Stimulated activated CD8-positive, alpha-beta memory T cell treated with anti-CD3 and anti-CD28 coated beads, Interleukin-12 subunit alpha, Interleukin-12 subunit beta, amount 100 ng/mL, for 24 hours (primary cell): ENCODE measurements around the gene OLR1.
"Not testable (repeated sequence)": the region's sequence is repeated elsewhere in the genome, so short reads cannot be mapped to it uniquely, and the experiment has no call there.

Experiments used
- DNase-seq: peaks from one replicate; pipeline ENCODE4 v3.0.0-alpha.2; 2020; ENCODE audit errors: extremely low read depth

OLR1 gene

DNA sequence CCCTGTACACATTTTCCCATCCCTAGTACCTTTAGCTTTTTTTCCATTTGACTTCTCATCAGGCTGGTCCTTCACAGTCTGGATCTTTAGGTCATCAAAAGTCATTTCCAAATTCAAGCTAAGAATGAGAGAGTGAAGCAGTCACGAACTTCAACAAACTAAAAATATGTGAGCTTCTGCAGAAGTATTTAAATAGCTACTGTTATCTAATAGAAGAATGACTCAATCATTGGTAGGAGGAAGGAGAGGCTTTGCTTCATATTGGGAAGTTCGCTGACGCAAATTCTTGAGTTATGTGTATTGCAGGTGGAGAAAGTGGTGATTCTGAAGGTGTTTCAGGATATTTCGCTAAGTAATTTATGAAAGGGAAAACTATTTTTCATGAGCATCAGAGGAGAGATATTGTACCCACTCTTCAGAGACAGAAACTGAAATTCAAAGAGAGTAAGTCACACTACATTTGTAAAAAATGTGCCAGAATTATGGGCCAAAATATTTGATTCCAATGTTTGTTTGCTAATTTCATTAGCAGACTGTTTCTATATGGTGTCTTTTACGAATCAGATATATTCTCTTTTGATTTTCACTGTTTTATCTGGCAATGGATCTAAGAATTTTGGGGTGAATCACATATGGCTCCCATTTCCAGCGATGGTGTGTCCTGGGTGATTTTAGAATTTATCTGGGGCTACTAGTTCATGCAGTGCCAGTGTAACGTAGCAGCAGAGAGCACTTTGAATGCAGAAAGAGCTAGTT, at the start of gene OLR1:
OLR1 (minus strand) TSS at position 160 of the 756 bp plus-strand sequence; CDS start at position 105, 55 bp downstream.
- DNase-seq: no peak

DNA sequence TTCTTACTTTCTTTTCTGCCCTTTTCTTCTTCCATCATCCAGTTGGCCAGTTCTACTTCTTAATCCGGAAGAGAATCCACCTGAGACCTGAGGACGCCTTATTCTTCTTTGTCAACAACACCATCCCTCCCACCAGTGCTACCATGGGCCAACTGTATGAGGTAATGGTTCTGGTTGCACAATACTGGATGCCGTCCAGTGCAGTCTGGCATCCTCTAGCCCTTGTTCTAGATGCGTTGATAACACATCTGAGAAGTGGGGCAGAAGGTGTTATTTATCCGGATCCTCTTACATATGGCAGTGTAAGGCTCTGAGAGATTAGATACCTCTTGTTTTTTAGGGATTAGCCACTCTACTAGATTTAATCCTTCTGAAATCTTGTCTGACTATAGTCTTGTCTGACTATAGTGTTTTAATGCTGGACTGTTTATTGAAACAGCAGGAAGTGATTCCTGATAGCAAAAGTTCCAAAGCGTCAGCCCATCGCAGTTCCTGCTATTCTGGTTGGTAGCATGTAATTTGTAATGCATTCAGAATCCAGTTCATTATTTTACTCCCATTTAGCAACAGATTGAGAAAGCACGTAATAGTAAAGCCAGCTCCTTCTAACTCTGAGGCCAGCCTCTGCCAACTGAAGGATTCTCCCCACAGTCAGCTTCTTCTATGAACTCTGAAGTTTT, 48.6 kb upstream of the OLR1 start:
- no peak for DNase-seq

DNA sequence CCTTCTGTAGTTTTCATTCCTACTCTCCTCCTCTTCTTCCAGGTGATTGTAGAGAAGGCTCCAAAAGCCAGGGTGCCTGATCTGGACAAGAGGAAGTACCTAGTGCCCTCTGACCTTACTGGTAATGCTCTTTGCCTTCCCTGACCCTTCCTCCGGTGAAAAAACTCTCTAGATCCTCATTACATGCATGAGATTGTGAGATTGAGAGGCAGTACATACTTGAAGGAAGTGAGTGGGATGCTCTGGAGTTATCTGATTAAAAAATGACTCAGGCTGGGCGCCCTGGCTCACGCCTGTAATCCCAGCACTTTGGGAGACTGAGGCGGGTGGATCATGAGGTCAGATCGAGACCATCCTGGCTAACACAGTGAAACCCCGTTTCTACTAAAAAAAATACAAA, 46.1 kb upstream of the OLR1 start:
- no peak for DNase-seq

DNA sequence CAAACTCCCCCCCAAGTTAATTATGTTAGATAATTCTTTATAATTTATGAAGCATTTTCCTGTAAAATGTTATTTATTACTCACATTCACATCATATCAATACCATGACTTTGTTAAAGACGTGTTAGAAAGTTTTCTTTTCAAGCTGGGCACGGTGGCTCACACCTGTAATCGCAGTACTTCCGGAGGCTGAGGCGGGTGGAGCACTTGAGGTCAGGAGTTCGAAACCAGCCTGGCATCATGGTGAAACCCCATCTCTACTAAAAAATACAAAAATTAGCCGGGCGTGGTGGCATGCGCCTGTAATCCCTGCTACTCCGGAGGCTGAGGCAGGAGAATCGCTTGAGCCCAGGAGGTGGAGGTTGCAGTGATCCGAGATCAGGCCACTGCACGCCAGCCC, 44.0 kb upstream of the OLR1 start:
- DNase-seq: not testable (repeated sequence)

DNA sequence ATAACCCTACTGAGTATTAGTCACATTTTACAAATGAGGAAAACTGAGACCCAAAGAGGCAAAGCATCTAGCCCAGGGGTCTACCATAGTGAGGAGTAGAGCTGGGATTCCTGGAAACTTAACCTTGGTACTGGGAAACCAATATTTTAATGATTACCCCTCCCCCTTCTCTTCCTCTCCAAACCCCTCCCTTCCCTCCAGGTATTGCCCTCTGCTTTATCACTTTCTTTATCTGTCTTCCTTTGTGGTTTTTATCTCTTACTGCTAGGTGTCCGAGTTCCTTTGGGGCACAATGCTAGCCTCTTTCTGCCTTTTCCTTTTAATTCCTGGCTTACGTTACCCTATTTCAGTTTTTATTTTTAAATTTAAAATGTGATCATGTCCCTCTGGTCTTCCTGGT, 43.5 kb upstream of the OLR1 start:
- DNase-seq: no peak

DNA sequence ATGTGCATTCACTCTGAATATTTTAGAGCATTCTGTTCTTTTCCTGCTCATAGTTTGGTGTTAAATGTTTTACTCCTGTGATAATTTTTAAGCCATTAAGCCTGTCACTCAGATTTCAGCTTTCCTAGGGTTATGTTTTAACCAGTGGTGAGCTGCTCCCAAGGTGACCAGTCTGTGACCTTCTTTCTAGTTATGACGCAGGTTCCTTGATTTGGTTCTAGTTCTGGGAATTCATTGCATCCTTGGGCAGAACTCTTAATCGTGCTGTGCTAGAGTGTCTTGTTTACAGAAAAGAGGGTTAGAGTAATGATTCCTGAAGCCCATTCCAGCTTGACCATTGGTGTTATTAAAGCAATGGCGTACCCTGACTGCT, 42.9 kb upstream of the OLR1 start:
- DNase-seq: no peak

DNA sequence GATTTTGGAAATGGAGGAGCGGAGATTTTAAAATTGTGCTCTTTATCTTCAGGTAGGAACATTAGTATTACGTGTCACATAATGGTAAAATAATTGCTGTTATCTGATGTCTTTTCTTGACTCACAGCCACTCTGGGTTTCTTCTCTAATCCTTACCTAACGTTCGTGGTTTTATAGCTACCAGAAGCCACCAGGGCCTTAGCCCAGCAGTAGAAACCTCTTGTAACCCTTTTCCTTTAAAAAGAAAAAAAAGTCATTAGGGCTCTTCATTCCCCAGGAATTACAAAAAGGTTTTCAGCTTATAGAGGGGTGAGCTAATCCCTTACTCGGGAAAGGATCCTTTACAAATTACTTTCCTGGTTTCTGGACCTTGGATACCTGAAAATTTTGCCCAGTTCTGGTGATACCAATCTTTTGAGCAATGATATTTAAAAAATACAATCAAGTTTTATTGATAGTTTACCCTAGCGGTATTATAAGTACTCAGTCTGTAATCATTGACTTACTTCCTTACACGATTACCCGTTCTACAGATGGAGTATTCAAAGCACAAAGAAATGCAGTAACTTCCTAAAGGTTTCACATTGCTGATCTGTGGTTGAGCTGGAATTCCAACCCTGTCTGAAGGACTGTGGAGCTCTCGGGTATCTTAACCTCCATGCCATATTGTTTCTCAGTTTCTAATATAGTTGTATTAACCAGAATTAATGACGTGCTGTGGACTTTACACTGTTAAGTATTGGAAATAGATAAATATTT, 42.4 kb upstream of the OLR1 start:
- DNase-seq: no peak

DNA sequence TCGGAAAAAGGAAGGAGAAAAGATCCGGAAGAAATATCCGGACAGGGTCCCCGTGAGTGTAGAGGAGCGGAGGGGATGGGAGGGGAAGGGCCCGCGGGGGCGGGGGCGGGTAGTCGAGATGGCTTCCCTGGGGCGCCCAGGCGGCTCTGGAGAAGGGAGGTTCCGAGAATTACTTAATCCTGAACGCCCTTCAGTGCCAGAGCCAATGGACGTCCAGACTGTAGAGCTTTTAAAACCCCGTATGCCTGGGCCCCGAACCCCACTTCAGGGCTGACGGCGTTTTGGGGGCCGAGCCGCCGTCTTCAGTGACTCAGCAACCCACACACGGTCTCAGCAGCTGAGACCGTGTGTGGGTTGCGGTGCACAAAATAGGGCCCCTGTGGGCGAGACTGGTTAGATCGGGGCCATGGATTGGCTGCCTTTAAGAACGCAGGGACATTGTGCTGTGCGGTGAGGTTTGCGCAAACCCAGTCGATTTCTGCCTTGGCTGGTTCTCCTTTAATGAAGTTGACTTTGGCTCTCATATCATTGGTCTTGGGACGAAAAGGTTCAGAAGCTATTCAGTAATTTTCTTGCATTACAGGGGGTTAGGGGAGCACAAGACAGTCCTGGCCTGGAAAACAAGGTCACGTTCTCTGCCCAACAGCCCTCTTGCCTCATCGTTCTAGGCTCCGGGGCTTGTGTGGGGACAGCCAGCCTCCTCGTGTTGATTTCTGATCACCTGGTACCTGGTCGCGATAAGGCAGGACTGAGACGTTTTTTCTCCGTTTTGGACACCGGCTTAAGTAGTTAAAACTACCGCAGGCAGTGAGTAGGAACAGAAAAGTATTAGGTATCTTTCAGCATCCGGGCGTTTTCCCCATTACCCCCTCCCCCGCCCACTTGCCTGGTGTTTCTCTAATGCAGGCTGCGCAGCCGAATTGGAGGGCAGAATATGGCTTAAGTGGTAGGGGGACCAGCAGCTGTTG, 41.5 kb upstream of the OLR1 start:
- DNase-seq: peak; percentile 56

DNA sequence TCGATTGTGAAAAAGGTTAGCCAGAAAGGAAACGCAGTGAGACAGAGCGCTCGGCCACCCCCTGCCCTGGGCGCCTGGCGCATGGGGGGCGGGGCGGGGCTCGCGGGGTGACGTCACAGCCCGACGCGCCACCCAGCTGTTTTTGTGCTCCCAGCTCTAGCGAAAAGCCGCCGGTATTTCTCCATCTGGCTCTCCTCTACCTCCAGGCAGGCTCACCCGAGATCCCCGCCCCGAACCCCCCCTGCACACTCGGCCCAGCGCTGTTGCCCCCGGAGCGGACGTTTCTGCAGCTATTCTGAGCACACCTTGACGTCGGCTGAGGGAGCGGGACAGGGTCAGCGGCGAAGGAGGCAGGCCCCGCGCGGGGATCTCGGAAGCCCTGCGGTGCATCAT, 40.8 kb upstream of the OLR1 start, which contains the start of gene GABARAPL1:
GABARAPL1 (plus strand) TSS at position 139 of the 393 bp plus-strand sequence; CDS start at position 392, 253 bp downstream.
- peak; percentile 54 for DNase-seq

DNA sequence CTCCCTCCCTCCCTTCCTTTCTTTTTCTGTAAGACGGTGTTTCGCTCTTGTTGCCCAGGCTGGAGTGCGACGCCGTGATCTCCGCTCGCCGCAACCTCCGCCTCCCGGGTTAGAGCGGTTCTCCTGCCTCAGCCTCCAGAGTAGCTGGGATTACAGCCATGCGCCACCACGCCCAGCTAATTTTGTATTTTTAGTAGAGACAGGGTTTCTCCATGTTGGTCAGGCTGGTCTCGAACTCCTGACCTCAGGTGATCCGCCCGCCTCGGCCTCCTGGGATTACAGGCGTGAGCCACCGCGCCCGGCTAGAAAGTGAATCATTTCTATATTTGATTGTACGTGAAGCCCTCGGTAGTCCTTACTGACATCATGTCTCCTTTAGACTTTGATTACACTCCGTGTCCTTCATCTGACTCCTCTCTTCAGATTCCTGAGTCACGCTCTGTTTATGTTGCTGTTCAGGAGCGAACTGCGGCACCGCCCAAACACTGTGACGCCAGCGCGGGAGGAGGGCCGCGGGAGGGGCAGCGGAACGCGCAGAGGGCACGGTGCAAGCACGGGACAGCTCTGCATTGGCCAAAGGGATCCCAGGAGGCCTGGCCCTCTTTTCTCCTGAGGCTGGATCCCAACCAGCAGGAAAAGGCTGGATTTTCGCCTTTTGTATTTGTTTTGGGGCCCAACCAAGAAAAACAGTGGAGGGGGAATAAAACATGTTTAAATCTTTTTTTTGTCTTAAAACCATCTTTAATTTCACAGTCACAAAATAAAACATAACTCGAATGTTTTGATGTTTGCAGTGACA, 40.2 kb upstream of the OLR1 start:
- peak; percentile 74 for DNase-seq

DNA sequence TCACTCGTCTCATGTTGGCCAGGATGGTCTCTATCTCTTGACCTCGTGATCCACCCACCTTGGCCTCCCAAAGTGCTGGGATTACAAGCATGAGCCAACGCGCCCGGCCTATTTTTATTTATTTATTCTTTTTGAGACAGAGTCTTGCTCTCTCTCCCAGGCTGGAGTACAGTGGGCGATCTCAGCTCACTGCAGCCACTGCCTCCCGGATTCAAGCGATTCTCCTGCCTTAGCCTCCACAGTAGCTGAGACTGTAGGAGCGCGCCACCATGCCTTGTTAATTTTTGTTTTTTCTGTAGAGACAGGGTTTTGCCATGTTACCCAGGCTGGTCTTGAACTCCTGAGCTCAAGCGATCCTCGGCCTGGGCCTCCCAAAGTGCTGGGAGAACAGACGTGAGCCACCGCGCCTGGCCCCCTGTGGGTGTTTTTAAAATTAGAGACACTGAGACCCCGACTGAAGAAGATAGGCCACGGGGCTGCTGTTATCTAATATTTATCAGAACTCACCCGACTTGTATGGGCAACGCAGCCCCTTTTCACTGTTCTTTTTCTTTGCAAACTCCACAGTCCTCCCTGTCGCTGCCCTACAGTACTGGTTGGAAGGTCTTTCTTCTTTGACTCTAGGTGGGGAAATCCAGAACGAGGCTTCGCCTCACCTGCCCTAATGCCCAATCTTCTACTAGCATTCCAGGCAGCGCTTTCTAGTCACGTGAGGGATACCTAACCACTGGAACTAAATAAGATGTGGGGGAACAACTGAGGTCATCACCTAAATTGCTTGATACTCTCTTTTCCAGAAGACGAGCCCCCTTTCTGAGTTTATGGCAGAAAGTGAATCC, 39.4 kb upstream of the OLR1 start:
- DNase-seq: no peak

DNA sequence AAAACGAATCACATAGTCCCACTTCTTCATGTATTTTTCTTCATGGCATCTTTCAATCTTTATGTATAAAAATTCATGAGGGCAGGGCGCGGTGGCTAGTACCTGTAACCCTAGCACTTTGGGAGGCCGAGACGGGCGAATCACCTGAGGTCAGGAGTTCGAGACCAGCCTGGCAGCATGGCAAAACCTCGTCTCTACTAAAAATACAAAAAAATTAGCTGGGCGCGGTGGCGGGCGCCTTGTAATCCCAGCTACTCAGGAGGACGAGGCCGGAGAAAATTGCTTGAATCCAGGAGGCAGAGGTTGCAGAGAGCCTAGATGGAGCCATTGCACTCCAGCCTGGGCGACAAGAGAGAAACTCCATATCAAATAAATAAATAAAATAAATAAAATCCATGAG, 38.3 kb upstream of the OLR1 start:
- DNase-seq: no peak

DNA sequence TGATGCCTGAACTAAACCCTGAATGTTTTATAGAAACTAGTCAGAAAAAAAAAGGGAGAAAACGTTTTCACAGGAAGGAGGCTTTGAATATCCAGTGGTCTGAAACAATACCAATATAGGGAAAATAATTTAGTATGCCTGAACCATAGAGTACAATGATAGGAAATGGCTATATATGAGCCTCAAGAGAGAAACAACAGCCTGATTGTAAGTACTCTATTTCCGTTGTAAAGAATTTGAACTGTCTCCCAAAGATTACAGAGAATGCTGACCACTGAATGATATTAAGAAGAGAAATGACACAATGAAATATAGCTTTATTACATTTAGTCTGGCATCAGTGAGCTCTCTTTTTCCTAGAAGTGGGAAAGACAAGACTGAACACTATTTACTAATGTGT, 35.2 kb upstream of the OLR1 start:
- DNase-seq: no peak

DNA sequence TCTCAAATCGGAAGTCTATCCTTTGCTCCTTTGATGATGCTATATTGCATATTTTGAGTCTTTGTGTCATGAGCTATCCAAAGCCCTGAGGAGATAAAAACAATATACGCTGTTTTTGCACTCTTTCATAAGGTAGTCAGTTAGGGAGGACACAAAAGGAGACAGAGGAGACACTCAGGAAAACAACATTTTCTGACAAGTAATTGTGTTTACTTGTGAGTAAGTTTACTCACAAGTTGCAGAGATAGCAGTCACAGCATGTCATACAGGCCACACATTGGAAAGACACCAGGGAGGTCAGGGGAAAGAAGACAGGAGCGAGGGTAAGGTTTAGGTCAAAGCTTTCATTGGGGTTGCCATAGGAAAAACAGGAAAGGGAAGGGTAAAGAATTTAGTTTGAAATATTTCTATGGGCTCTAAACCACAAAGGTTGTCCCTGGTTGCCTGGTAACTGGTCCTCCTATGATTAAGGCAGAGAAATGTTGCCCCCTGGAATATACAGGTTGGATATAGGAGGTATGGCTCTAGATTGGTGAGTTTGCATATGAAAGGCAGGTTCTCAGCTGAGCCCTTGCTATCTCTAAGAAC, 33.4 kb upstream of the OLR1 start:
- DNase-seq: no peak

DNA sequence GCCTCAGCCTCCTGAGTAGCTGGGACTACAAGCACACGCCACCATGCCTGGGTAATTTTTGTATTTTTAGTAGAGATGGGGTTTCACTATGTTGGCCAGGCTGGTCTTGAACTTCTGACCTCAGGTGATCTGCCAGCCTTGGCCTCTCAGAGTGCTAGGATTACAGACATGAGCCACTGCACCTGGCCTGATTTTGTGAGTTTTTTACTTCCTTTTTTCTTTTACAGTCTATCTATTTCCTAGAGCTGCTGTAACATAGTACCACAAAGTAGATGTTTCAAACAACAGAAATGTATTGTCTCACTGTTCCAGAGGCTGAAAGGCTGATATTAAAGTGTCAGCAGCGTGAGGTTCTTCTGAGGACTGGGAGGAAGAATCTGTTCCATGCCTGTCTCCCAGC, 32.6 kb upstream of the OLR1 start:
- not testable (repeated sequence) for DNase-seq

DNA sequence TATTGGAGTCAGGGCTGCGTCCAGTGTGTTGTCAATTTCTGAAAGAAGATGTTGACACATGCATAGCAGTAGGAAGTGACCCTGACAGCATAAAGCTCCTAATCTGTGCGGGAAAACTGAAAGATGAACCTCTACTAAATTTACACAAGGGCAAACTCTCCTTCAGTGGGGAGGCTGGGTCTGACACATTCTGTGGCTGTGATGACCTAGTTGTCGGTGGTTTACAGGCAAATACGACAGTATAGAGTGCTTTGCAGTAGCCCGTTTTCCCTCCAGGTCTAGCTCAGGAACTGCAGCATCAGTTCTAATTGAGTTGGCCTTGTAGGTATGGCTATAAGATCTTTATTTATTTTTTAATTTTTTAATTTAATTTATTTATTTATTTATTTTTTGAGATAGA, 25.9 kb upstream of the OLR1 start:
- DNase-seq: no peak

DNA sequence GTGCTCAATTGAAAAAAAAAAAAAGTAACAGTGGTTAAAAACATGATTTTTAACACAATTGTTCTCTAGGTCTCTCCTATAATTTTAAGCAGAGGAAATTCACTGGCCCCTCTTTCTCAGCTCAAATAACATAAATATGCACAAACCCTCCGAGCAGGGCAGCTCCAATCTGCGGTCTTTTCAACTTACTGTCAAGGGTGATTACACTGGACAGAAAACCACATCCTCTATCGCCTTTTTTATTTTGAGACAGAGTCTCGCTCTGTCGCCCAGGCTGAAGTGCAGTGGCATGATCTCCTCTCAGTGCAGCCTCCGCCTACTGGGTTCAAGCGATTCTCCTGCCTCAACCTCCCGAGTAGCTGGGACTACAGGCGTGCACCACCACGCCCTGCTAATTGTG, 24.3 kb upstream of the OLR1 start:
- DNase-seq: no peak

DNA sequence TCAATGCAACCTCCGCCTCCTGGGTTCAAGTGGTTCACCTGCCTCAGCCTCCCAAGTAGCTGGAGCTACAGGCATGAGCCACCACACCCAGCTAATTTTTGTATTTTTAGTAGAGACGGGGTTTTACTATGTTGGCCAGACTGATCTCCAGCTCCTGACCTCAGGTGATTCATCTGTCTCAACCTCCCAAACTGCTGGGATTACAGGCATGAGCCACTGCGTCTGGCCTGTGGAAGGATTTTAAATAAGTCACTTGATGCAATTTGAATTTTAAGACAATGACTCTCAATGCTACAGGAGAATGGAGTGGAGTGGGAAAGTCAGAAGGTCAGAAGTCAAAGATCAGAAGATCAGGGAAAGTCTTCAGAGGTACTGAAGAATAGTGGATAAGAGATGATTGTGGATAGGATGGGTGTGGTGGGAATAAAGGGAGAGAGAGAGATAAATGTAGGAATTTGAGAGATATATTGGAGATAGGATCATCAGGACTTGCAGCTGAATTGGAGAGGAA, 22.3 kb upstream of the OLR1 start:
- DNase-seq: no peak

DNA sequence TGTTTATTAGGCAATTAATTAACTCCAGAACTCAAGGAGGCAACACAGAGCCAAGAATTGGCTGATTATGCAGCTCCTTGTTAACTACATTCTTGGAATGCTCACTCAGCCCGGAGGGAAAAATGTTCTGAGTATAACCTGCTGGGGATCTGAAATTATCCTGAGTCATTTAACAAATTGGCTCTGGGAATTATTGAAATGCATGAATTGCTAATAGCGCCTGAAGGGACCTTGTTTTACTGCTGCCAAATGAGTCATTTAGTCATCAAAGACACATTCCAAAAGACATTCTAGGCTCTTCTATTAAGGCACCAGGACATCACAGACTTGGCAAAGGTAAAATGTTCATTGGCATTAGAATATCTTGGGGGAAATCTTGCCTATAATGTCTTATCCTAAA, 19.9 kb upstream of the OLR1 start:
- DNase-seq: no peak
